ENCODE data around the gene SPTBN1. TPM values are rescaled to one million over a fixed set of nuclear protein-coding genes. Genes with fewer than 3 reads are reported as not detected.

Gene SPTBN1
- total and polyA plus RNA-seq, 2 of the 13 experiments (the other 11 are each of a cell fraction or from before 2014, with no cell fraction given) = 123 to 299 TPM

DNA sequence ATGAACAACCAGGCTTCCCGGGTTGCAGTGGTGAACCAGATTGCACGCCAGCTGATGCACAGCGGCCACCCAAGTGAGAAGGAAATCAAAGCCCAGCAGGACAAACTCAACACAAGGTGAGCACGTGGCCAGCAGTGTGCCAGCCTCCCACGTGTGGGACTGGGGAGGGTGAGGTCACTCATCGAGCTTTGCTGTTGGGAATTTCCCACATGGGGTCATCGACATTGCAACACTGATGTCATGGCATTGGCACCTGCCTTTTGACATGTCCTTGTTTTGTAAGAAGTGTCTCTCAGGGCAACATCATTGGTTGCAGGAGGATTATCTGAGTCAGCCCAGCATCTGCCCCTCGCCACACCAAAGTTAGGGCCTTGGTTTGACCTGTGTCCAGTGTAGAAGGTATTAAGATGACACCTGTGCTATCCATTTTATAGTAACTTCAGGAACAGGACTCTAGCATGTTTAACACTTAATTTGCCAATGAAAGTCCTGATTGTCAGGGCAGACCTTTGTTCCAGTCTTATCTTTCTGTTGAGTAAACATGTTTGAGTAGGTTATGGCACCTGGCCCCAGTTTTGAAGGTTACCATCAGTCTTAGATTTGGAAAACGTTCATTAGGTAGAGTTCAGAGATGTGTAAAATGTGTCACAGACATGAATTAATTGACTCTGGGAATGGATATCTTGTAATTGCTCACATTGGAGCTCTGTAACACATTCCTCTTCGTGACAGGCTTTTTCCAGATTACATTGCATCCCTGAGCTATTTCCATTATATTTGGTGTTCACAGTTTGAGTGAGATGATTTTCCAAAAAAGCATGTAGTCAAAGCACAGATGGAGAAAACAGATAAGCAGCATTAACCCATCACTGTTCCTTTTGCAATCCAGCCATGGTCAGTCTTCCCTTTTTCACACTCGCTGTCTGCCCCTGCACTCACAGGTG lies 174.1 kb downstream of the SPTBN1 start (continued):
- TF ChIP-seq SP2 (CRISPR knock-in tag; IDR thresholded peaks at IDR 0.05) (no peak), FOXC1 (CRISPR knock-in tag; IDR thresholded peaks at IDR 0.05; ENCODE audit: borderline replicate concordance) (no peak), ZNF629 (CRISPR knock-in tag; conservative IDR thresholded peaks at IDR 0.05) (no peak), ZC3H4 (CRISPR knock-in tag; IDR thresholded peaks at IDR 0.05; ENCODE audit: borderline replicate concordance) (no peak), ZNF101 (CRISPR knock-in tag; IDR thresholded peaks at IDR 0.05; ENCODE audit: borderline replicate concordance, low read depth) (no peak), PPARG (CRISPR knock-in tag; conservative IDR thresholded peaks at IDR 0.05) (0 out of 2 replicates have a peak, but pooled peaks have one; percentile 19), RFX1 (IDR thresholded peaks at IDR 0.05) (no peak; the same call in 1 of the 2 replicates), ZNF34 (CRISPR knock-in tag; IDR thresholded peaks at IDR 0.05; ENCODE audit: borderline replicate concordance) (no peak), CEBPZ (IDR thresholded peaks at IDR 0.05; ENCODE audit: low read length) (no peak), TAF1 (CRISPR knock-in tag; IDR thresholded peaks at IDR 0.05) (no peak), HDAC6 (IDR thresholded peaks at IDR 0.05; ENCODE audit: low read depth, low read length) (no peak)
- TF ChIP-seq, protein P1, sequence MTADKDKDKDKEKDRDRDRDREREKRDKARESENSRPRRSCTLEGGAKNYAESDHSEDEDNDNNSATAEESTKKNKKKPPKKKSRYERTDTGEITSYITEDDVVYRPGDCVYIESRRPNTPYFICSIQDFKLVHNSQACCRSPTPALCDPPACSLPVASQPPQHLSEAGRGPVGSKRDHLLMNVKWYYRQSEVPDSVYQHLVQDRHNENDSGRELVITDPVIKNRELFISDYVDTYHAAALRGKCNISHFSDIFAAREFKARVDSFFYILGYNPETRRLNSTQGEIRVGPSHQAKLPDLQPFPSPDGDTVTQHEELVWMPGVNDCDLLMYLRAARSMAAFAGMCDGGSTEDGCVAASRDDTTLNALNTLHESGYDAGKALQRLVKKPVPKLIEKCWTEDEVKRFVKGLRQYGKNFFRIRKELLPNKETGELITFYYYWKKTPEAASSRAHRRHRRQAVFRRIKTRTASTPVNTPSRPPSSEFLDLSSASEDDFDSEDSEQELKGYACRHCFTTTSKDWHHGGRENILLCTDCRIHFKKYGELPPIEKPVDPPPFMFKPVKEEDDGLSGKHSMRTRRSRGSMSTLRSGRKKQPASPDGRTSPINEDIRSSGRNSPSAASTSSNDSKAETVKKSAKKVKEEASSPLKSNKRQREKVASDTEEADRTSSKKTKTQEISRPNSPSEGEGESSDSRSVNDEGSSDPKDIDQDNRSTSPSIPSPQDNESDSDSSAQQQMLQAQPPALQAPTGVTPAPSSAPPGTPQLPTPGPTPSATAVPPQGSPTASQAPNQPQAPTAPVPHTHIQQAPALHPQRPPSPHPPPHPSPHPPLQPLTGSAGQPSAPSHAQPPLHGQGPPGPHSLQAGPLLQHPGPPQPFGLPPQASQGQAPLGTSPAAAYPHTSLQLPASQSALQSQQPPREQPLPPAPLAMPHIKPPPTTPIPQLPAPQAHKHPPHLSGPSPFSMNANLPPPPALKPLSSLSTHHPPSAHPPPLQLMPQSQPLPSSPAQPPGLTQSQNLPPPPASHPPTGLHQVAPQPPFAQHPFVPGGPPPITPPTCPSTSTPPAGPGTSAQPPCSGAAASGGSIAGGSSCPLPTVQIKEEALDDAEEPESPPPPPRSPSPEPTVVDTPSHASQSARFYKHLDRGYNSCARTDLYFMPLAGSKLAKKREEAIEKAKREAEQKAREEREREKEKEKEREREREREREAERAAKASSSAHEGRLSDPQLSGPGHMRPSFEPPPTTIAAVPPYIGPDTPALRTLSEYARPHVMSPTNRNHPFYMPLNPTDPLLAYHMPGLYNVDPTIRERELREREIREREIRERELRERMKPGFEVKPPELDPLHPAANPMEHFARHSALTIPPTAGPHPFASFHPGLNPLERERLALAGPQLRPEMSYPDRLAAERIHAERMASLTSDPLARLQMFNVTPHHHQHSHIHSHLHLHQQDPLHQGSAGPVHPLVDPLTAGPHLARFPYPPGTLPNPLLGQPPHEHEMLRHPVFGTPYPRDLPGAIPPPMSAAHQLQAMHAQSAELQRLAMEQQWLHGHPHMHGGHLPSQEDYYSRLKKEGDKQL (CRISPR knock-in tag; IDR thresholded peaks at IDR 0.05; ENCODE audit: low read depth) = peak; percentile 6; the same call in 1 of the 2 replicates
- TF ChIP-seq, protein P2, sequence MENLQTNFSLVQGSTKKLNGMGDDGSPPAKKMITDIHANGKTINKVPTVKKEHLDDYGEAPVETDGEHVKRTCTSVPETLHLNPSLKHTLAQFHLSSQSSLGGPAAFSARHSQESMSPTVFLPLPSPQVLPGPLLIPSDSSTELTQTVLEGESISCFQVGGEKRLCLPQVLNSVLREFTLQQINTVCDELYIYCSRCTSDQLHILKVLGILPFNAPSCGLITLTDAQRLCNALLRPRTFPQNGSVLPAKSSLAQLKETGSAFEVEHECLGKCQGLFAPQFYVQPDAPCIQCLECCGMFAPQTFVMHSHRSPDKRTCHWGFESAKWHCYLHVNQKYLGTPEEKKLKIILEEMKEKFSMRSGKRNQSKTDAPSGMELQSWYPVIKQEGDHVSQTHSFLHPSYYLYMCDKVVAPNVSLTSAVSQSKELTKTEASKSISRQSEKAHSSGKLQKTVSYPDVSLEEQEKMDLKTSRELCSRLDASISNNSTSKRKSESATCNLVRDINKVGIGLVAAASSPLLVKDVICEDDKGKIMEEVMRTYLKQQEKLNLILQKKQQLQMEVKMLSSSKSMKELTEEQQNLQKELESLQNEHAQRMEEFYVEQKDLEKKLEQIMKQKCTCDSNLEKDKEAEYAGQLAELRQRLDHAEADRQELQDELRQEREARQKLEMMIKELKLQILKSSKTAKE (CRISPR knock-in tag; IDR thresholded peaks at IDR 0.05; ENCODE audit: borderline replicate concordance) = no peak
- TF ChIP-seq, protein P3, sequence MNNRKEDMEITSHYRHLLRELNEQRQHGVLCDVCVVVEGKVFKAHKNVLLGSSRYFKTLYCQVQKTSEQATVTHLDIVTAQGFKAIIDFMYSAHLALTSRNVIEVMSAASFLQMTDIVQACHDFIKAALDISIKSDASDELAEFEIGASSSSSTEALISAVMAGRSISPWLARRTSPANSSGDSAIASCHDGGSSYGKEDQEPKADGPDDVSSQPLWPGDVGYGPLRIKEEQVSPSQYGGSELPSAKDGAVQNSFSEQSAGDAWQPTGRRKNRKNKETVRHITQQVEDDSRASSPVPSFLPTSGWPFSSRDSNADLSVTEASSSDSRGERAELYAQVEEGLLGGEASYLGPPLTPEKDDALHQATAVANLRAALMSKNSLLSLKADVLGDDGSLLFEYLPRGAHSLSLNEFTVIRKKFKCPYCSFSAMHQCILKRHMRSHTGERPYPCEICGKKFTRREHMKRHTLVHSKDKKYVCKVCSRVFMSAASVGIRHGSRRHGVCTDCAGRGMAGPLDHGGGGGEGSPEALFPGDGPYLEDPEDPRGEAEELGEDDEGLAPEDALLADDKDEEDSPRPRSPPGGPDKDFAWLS (CRISPR knock-in tag; IDR thresholded peaks at IDR 0.05; ENCODE audit: borderline replicate concordance) = no peak
